Loucy (cell line): ENCODE results near the gene ATP5PB.
A peak's percentile ranks its signal among the peaks of the same experiment; 100 is the strongest.

ENCODE experiments used
- H2AFZ ChIP-seq: fragments of 200-600 bp; sonication (generic); 2 replicates; pipeline ENCODE4 v1.6.0; 2016; ENCODE audit warnings: antibody characterized with exemption, mild to moderate bottlenecking, low read length, moderate library complexity
- H3F3A ChIP-seq: fragments of 200-600 bp; 2 replicates; pipeline ENCODE4 v1.6.0; 2016; ENCODE audit warnings: antibody characterized with exemption, low read depth, mild to moderate bottlenecking
- H3K27me3 ChIP-seq: fragments of 200-600 bp; sonication (generic); 2 replicates; pipeline ENCODE4 v1.6.1; 2014; ENCODE audit warnings: low read length, mild to moderate bottlenecking; ENCODE audit not compliant: insufficient read depth, poor library complexity, severe bottlenecking
- H3K36me3 ChIP-seq: fragments of 200-600 bp; sonication (generic); 2 replicates; pipeline ENCODE4 v1.6.1; 2016; ENCODE audit warnings: low read length; ENCODE audit not compliant: insufficient read depth
- H3K4me1 ChIP-seq: fragments of 200-600 bp; sonication (generic); 2 replicates; pipeline ENCODE4 v1.5.1; 2014; ENCODE audit warnings: low read length, mild to moderate bottlenecking; ENCODE audit not compliant: insufficient read depth, poor library complexity, severe bottlenecking
- H3K4me2 ChIP-seq: fragments of 200-600 bp; sonication (generic); 2 replicates; pipeline ENCODE4 v1.6.0; 2014; ENCODE audit warnings: antibody characterized with exemption, low read length, low read depth, mild to moderate bottlenecking; ENCODE audit not compliant: poor library complexity, severe bottlenecking
- H3K4me3 ChIP-seq: fragments of 200-600 bp; sonication (generic); 2 replicates; pipeline ENCODE4 v1.5.1; 2014; ENCODE audit warnings: low read length, mild to moderate bottlenecking, mixed read lengths; ENCODE audit not compliant: poor library complexity, severe bottlenecking
- H3K79me2 ChIP-seq: fragments of 200-600 bp; sonication (generic); 2 replicates; pipeline ENCODE4 v1.6.1; 2014; ENCODE audit warnings: low read length; ENCODE audit not compliant: insufficient read depth
- H3K9ac ChIP-seq: fragments of 200-600 bp; sonication (generic); 2 replicates; pipeline ENCODE4 v1.6.0; 2014; ENCODE audit warnings: mild to moderate bottlenecking, low read depth, low read length, moderate library complexity; ENCODE audit not compliant: poor library complexity, severe bottlenecking
- H3K9me2 ChIP-seq: fragments of 200-600 bp; sonication (generic); replicated peaks from 2 replicates; pipeline ENCODE4 v1.6.1; 2016; ENCODE audit warnings: low read depth, low read length, mixed read lengths
- H3K9me3 ChIP-seq: fragments of 200-600 bp; sonication (generic); 2 replicates; pipeline ENCODE4 v1.6.1; 2014; ENCODE audit warnings: mild to moderate bottlenecking, antibody characterized with exemption, low read length, low read depth; ENCODE audit not compliant: insufficient read depth
- H4K20me1 ChIP-seq: fragments of 200-600 bp; sonication (generic); 2 replicates; pipeline ENCODE4 v1.6.0; 2014; ENCODE audit warnings: antibody characterized with exemption, low read length, mild to moderate bottlenecking; ENCODE audit not compliant: insufficient read depth, poor library complexity, severe bottlenecking
- EZH2phosphoT487 ChIP-seq: fragments of 200-600 bp; IDR thresholded peaks from 2 replicates; pipeline ENCODE4 v1.6.1; 2018; ENCODE audit warnings: antibody characterized with exemption, mild to moderate bottlenecking, moderate library complexity, borderline replicate concordance
- TF ChIP-seq, protein P1 (sequence below): fragments of 200-600 bp; sonication (generic); conservative IDR thresholded peaks from 2 replicates; pipeline ENCODE4 v1.5.1; 2014; ENCODE audit warnings: mild to moderate bottlenecking, antibody characterized with exemption, low read length

ATP5PB gene

GRCh38 chr1:111474521-111474920, 25.3 kb downstream of the ATP5PB start:
- no peak overlapping the region for H2AFZ ChIP-seq
- H3K27me3 ChIP-seq = no peaks in the 10 kb centered on the region
- H4K20me1 ChIP-seq = no peaks in the 10 kb centered on the region
- peaks cover 12% of the 10 kb centered on the region; the same call in 1 of the 2 replicates for H3F3A ChIP-seq
- H3K4me1 ChIP-seq = peaks cover 50% of the 10 kb centered on the region
- no peaks in the 10 kb centered on the region for H3K9me2 ChIP-seq
- TF ChIP-seq, protein P1, sequence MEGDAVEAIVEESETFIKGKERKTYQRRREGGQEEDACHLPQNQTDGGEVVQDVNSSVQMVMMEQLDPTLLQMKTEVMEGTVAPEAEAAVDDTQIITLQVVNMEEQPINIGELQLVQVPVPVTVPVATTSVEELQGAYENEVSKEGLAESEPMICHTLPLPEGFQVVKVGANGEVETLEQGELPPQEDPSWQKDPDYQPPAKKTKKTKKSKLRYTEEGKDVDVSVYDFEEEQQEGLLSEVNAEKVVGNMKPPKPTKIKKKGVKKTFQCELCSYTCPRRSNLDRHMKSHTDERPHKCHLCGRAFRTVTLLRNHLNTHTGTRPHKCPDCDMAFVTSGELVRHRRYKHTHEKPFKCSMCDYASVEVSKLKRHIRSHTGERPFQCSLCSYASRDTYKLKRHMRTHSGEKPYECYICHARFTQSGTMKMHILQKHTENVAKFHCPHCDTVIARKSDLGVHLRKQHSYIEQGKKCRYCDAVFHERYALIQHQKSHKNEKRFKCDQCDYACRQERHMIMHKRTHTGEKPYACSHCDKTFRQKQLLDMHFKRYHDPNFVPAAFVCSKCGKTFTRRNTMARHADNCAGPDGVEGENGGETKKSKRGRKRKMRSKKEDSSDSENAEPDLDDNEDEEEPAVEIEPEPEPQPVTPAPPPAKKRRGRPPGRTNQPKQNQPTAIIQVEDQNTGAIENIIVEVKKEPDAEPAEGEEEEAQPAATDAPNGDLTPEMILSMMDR = no peak
- TF ChIP-seq EZH2phosphoT487 = no peak
- no peak overlapping the region for H3K4me2 ChIP-seq
- no peak overlapping the region for H3K4me3 ChIP-seq
- no peaks in the 10 kb centered on the region for H3K79me2 ChIP-seq
- no peaks in the 10 kb centered on the region for H3K36me3 ChIP-seq
- H3K9ac ChIP-seq = no peak overlapping the region
- no peaks in the 10 kb centered on the region for H3K9me3 ChIP-seq

DNA sequence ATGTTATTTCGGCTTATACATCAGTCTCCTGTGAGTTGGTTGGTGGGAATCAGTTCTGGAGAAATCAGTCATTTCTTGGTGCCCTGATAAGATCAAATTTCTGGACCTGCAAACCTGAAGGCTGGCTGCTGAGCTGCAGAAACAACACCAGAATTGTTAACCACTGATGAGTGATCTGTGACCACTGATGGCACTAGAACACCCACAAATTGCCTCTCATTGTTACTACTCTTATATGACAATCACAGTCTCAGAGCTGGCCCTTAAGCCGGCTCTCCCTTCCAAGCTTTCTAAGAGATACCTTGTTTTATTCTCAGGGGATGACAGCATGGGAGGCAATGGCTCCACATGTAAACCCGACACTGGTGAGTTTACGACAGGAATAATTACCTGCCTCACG, 26.4 kb downstream of the ATP5PB start:
- H3F3A ChIP-seq = peaks cover 10% of the 10 kb centered on the region; the same call in 1 of the 2 replicates
- H2AFZ ChIP-seq = no peak overlapping the region
- H3K79me2 ChIP-seq = no peaks in the 10 kb centered on the region
- TF ChIP-seq, protein P1 = no peak
- TF ChIP-seq EZH2phosphoT487 = no peak
- no peaks in the 10 kb centered on the region for H3K36me3 ChIP-seq
- peak overlapping the region; percentile 63 for H3K4me3 ChIP-seq
- H3K9me3 ChIP-seq = no peaks in the 10 kb centered on the region
- H3K4me2 ChIP-seq = peak overlapping the region; percentile 84
- no peaks in the 10 kb centered on the region for H4K20me1 ChIP-seq
- peak overlapping the region; percentile 60 for H3K9ac ChIP-seq
- H3K4me1 ChIP-seq = peaks cover 44% of the 10 kb centered on the region
- no peaks in the 10 kb centered on the region for H3K27me3 ChIP-seq
- no peaks in the 10 kb centered on the region for H3K9me2 ChIP-seq

GRCh38 chr1:111476214-111476613, 26.9 kb downstream of the ATP5PB start:
- Histone ChIP-seq H3K27me3 (no peaks in the 10 kb centered on the region), H4K20me1 (no peaks in the 10 kb centered on the region), H3K4me1 (peaks cover 39% of the 10 kb centered on the region), H3K4me3 (peak overlapping the region; percentile 63), H3K4me2 (peak overlapping the region; percentile 84), H3K79me2 (no peaks in the 10 kb centered on the region), H3K9me3 (no peaks in the 10 kb centered on the region), H3F3A (peaks cover 8% of the 10 kb centered on the region; the same call in 1 of the 2 replicates), H3K36me3 (no peaks in the 10 kb centered on the region), H3K9me2 (no peaks in the 10 kb centered on the region), H3K9ac (peak overlapping the region; percentile 60), H2AFZ (peak overlapping the region; percentile 77; the same call in 1 of the 2 replicates)
- TF ChIP-seq, protein P1 = no peak
- TF ChIP-seq EZH2phosphoT487 = no peak
